IMR-90 (cell line): Measurements from ENCODE around the gene KRTAP12-2. TPM values are rescaled to one million over a fixed set of nuclear protein-coding genes. Genes with fewer than 3 reads are reported as not detected.
A peak's percentile ranks its signal among the peaks of the same experiment; 100 is the strongest.

Experiments
- ATAC-seq: fragments of 200-7000 bp; cut with Tn5 transposase; 2 replicates; pipeline ENCODE4 v1.9.1; 2020; ENCODE audit warnings: low read depth, mild to moderate bottlenecking, moderate library complexity
- BruUV-seq: library from RNA; stranded (reverse); fragments of 400-500 nt; replicated peaks from 2 replicates; lab custom pipeline; 2021; lab: Mats Ljungman, UMichigan
- CTCF ChIA-PET: fragments of 300-600 bp; formaldehyde crosslinking; extraction: SDS; loops from one replicate; lab custom pipeline; 2021; ENCODE audit warnings: antibody characterized with exemption; lab: Yijun Ruan, JAX
- POLR2A ChIA-PET: fragments of 300-600 bp; sonication (Branson Sonifier 250); formaldehyde crosslinking; loops from one replicate; lab custom pipeline; 2022; ENCODE audit warnings: antibody characterized with exemption; ENCODE audit not compliant: unreplicated experiment; lab: Charles Lee
- DNase-seq: peaks from one replicate; pipeline ENCODE4 v3.0.0; 2013
- H2AFZ ChIP-seq: replicated peaks from 2 replicates; pipeline ENCODE3; 2013; ENCODE audit warnings: low read length, mild to moderate bottlenecking; ENCODE audit not compliant: poor library complexity
- H2AK5ac ChIP-seq: 2 replicates; pipeline ENCODE4 v1.6.1; 2013; ENCODE audit warnings: low read depth, low read length, inconsistent platforms
- H2AK9ac ChIP-seq: replicated peaks from 2 replicates; pipeline ENCODE3; 2013; ENCODE audit warnings: mild to moderate bottlenecking, low read depth, low read length, moderate library complexity; ENCODE audit not compliant: poor library complexity
- H2BK120ac ChIP-seq: 2 replicates; pipeline ENCODE4 v1.6.1; 2013; ENCODE audit warnings: low read depth, low read length, inconsistent platforms
- H2BK15ac ChIP-seq: 3 replicates; pipeline ENCODE4 v1.6.1; 2013; ENCODE audit warnings: low read depth, low read length, inconsistent platforms
- H2BK20ac ChIP-seq: 2 replicates; pipeline ENCODE4 v1.6.1; 2013; ENCODE audit warnings: low read depth, mild to moderate bottlenecking, inconsistent platforms, low read length, moderate library complexity
- H2BK5ac ChIP-seq: 2 replicates; pipeline ENCODE4 v1.6.1; 2013; ENCODE audit warnings: mild to moderate bottlenecking, low read depth, low read length, inconsistent platforms; ENCODE audit not compliant: poor library complexity, severe bottlenecking
- H3K14ac ChIP-seq: replicated peaks from 2 replicates; pipeline ENCODE4 v1.6.1; 2013; ENCODE audit warnings: low read depth, low read length, inconsistent platforms
- H3K18ac ChIP-seq: 2 replicates; pipeline ENCODE4 v1.6.1; 2013; ENCODE audit warnings: low read depth, low read length, control low read depth
- H3K23ac ChIP-seq: 2 replicates; pipeline ENCODE4 v1.6.1; 2013; ENCODE audit warnings: low read depth, low read length, inconsistent platforms
- H3K27ac ChIP-seq: 2 replicates; pipeline ENCODE4 v1.5.1; 2013; ENCODE audit warnings: mild to moderate bottlenecking, control low read depth, low read length; ENCODE audit not compliant: insufficient read depth
- H3K27me3 ChIP-seq: 2 replicates; pipeline ENCODE4 v1.6.1; 2013; ENCODE audit warnings: low read length; ENCODE audit not compliant: control insufficient read depth, insufficient read depth
- H3K36me3 ChIP-seq: 2 replicates; pipeline ENCODE4 v1.6.1; 2013; ENCODE audit warnings: low read length, mixed read lengths; ENCODE audit not compliant: control insufficient read depth, insufficient read depth
- H3K4ac ChIP-seq: 2 replicates; pipeline ENCODE4 v1.6.1; 2013; ENCODE audit warnings: low read depth, low read length, inconsistent platforms
- H3K4me1 ChIP-seq: 2 replicates; pipeline ENCODE4 v1.6.1; 2013; ENCODE audit warnings: low read length, mixed read lengths; ENCODE audit not compliant: control insufficient read depth, insufficient read depth
- H3K4me2 ChIP-seq: 2 replicates; pipeline ENCODE4 v1.6.1; 2013; ENCODE audit warnings: low read depth, mild to moderate bottlenecking, control low read depth, low read length, moderate library complexity
- H3K4me3 ChIP-seq: 2 replicates; pipeline ENCODE4 v1.5.1; 2013; ENCODE audit warnings: low read depth, mild to moderate bottlenecking, control low read depth, low read length, moderate library complexity; ENCODE audit not compliant: insufficient read depth
- H3K56ac ChIP-seq: 2 replicates; pipeline ENCODE4 v1.6.1; 2013; ENCODE audit warnings: low read length, inconsistent platforms; ENCODE audit not compliant: insufficient read depth; ENCODE audit errors: extremely low read depth
- H3K79me1 ChIP-seq, 2 experiments: 2 replicates each; pipeline ENCODE4 v1.6.1; 2013; ENCODE audit warnings: low read length in 2 of 2, inconsistent platforms in 1 of 2, low read depth in 1 of 2
- H3K9ac ChIP-seq: 2 replicates; pipeline ENCODE4 v1.6.1; 2013; ENCODE audit warnings: low read depth, low read length, control low read depth
- H3K9me1 ChIP-seq: 2 replicates; pipeline ENCODE4 v1.6.1; 2013; ENCODE audit warnings: low read length, inconsistent platforms; ENCODE audit not compliant: insufficient read depth
- H3K9me3 ChIP-seq: 2 replicates; pipeline ENCODE4 v1.6.1; 2013; ENCODE audit warnings: low read length; ENCODE audit not compliant: control insufficient read depth, insufficient read depth
- H4K20me1 ChIP-seq: 2 replicates; pipeline ENCODE4 v1.6.1; 2013; ENCODE audit warnings: low read length, inconsistent platforms; ENCODE audit not compliant: insufficient read depth
- H4K5ac ChIP-seq: 2 replicates; pipeline ENCODE4 v1.6.1; 2013; ENCODE audit warnings: mild to moderate bottlenecking, low read depth, low read length, control low read depth
- H4K8ac ChIP-seq, 2 experiments: 2 replicates each; pipeline ENCODE4 v1.6.1; 2013; ENCODE audit warnings: low read depth in 2 of 2, low read length in 2 of 2, control low read depth in 1 of 2, inconsistent platforms in 1 of 2
- H4K91ac ChIP-seq: 2 replicates; pipeline ENCODE4 v1.6.1; 2013; ENCODE audit warnings: low read depth, low read length, inconsistent platforms; ENCODE audit not compliant: insufficient read depth
- BHLHE40 ChIP-seq: fragments of 150-350 bp; IDR thresholded peaks from 2 replicates; pipeline ENCODE4 v1.6.1; 2016; ENCODE audit warnings: mild to moderate bottlenecking, low read depth, low read length
- CHD1 ChIP-seq: IDR thresholded peaks from 2 replicates; pipeline ENCODE4 v1.6.1; 2012; ENCODE audit warnings: low read depth, low read length, improper control_type of control experiment
- FOS ChIP-seq: fragments of 150-350 bp; IDR thresholded peaks from 2 replicates; pipeline ENCODE4 v1.6.1; 2016; ENCODE audit warnings: low read depth, low read length
- MAFK ChIP-seq: IDR thresholded peaks from 2 replicates; pipeline ENCODE4 v1.6.1; 2012; ENCODE audit warnings: low read depth, low read length, improper control_type of control experiment
- MAZ ChIP-seq: IDR thresholded peaks from 2 replicates; pipeline ENCODE4 v1.6.1; 2012; ENCODE audit warnings: low read depth, mild to moderate bottlenecking, low read length, improper control_type of control experiment, moderate library complexity, borderline replicate concordance
- MXI1 ChIP-seq: IDR thresholded peaks from 2 replicates; pipeline ENCODE4 v1.6.1; 2012; ENCODE audit warnings: low read depth, mild to moderate bottlenecking, low read length, moderate library complexity, borderline replicate concordance
- NFE2L2 ChIP-seq: fragments of 150-350 bp; IDR thresholded peaks from 2 replicates; pipeline ENCODE4 v1.6.1; 2016; ENCODE audit warnings: low read depth, mild to moderate bottlenecking, low read length
- RAD21 ChIP-seq: IDR thresholded peaks from 2 replicates; pipeline ENCODE4 v1.6.1; 2012; ENCODE audit warnings: low read length, improper control_type of control experiment
- RCOR1 ChIP-seq: IDR thresholded peaks from 2 replicates; pipeline ENCODE4 v1.6.1; 2012; ENCODE audit warnings: mild to moderate bottlenecking, low read length, improper control_type of control experiment; ENCODE audit not compliant: insufficient replicate concordance
- RFX5 ChIP-seq: IDR thresholded peaks from 2 replicates; pipeline ENCODE4 v1.8.0; 2012; ENCODE audit warnings: low read depth, mild to moderate bottlenecking, low read length, moderate library complexity
- SMC3 ChIP-seq: fragments of 150-350 bp; IDR thresholded peaks from 2 replicates; pipeline ENCODE4 v1.6.1; 2016; ENCODE audit warnings: low read depth, mild to moderate bottlenecking, antibody characterized with exemption, low read length, moderate library complexity
- WGBS, 2 experiments: methylation state at CpG; one replicate each; pipeline versions ENCODE4 v1.1.5 to v1.1.7; 2013; ENCODE audit warnings: missing lambda C conversion rate in 2 of 2; ENCODE audit not compliant: insufficient read length in 1 of 2; ENCODE audit errors: extremely low coverage in 2 of 2; 5-methylcytosine and 5-hydroxymethylcytosine counted together
- dilution Hi-C: fragments of 300-500 bp; cut with HindIII; formaldehyde crosslinking; loops from one replicate; pipeline ENCODE4 v1.14.3; 2018; ENCODE audit warnings: low sequenced_read_pairs; ENCODE audit not compliant: unreplicated experiment
- in situ Hi-C: fragments of 300-500 bp; cut with MboI; formaldehyde crosslinking; loops from 3 replicates; pipeline ENCODE4 v1.14.3; 2019; ENCODE audit warnings: low sequenced_read_pairs, inconsistent platforms, mixed read lengths
- intact Hi-C: fragments of 100-400 bp; cut with micrococcal nuclease; formaldehyde crosslinking; loops from 2 replicates; pipeline ENCODE4 v1.10.0; 2022
- polyA plus RNA-seq, 3 experiments: library from polyadenylated mRNA; depleted of rRNA; stranded (reverse); fragments of >200 nt; gene quantifications; 2 replicates each; pipeline ENCODE4 v1.2.3, GENCODE V29; 2012; ENCODE audit warnings: low replicate concordance in 1 of 3
- total RNA-seq: library from RNA; depleted of rRNA; stranded (reverse); fragments of >200 nt; gene quantifications from 2 replicates; pipeline ENCODE4 v1.2.3, GENCODE V29; 2012
- TF ChIP-seq, protein P1 (sequence below): conservative IDR thresholded peaks from 2 replicates; pipeline ENCODE4 v1.5.1; 2012; ENCODE audit warnings: mild to moderate bottlenecking, low read depth, low read length, improper control_type of control experiment
- TF ChIP-seq, protein P2 (sequence below): fragments of 150-350 bp; IDR thresholded peaks from 2 replicates; pipeline ENCODE4 v1.6.1; 2016; ENCODE audit warnings: low read depth, mild to moderate bottlenecking, low read length, moderate library complexity, borderline replicate concordance
- TF ChIP-seq, protein P3 (sequence below): fragments of 150-350 bp; IDR thresholded peaks from 2 replicates; pipeline ENCODE4 v1.6.1; 2017; ENCODE audit warnings: mild to moderate bottlenecking, antibody characterized with exemption, low read length, low read depth

Gene KRTAP12-2
- total and polyA plus RNA-seq, 2 of the 4 experiments (the other 2 are of a cell fraction), result not detected

DNA sequence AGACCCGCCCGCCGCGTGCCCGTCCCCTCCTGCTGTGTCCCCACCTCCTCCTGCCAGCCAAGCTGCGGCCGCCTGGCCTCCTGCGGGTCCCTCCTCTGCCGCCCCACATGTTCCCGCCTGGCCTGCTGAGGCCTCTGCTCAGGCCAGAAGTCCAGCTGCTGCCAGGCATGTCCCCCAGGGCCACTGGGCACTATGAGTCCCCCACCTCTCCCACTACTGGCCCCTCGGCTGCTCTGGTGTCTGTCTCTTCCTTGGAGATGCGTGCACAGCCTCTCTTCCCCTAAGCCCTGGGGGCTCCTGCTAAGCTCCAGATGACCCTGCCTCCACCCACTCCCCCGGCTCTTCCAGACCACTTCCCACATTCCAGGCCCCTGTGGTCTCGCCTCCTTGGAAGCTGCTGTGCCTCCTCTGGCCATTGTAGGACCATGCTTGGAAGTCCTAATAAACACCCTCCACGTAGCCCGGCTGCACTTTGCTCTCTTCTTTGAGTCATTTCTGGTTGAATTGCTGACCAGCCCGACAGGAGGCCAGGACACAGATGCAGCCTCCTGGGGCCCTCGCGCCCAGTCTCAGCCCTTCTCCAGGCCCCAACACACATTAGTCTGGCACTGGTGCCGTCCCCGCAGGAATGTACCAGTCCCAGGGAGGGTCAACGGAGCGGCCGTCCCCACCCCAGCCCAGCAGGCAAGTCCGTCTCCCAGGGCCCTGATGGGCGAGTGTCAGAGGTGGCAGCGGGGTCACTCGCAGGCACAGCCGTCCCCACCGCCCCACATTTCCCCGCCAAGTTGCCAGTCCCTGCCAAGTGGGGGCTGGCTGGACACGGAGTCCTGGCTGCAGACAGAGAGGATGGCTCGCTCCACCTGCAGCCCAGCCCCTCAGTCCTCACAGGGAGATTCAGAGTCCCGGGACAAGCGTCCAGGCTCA, 31.3 kb upstream of the KRTAP12-2 start:
- H3K23ac ChIP-seq, result no peak overlapping the region
- H4K5ac ChIP-seq, result no peak overlapping the region
- no peak overlapping the region for H3K4me2 ChIP-seq
- H2BK20ac ChIP-seq, result no peak overlapping the region
- H3K9me3 ChIP-seq, result no peaks in the 10 kb centered on the region; the same call in 1 of the 2 replicates
- intact Hi-C loops, result no loop called here
- no peak for DNase-seq
- no peaks in the 10 kb centered on the region for H3K79me1 ChIP-seq
- H2BK120ac ChIP-seq, result no peak overlapping the region
- H3K18ac ChIP-seq, result no peak overlapping the region
- no peak overlapping the region for H2BK15ac ChIP-seq
- peaks cover 56% of the 10 kb centered on the region for H3K27me3 ChIP-seq
- no peaks in the 10 kb centered on the region for H3K9me1 ChIP-seq
- no peak overlapping the region for H2AK5ac ChIP-seq
- WGBS, 2 experiments, result 24% methylated on average over 22 of the region's 35 CpGs; no CpG with 5 or more reads in 1 of the 2 experiments
- no peak overlapping the region for H3K4ac ChIP-seq
- no peak overlapping the region for H4K91ac ChIP-seq
- dilution Hi-C loops, result no loop called here
- BruUV-seq, result no TSS peak
- CTCF ChIA-PET, result no interaction called here
- in situ Hi-C loops, result no loop called here
- POLR2A ChIA-PET, result no interaction called here
- H2AK9ac ChIP-seq, result no peak overlapping the region
- H3K56ac ChIP-seq, result no peak overlapping the region
- H2BK5ac ChIP-seq, result no peak overlapping the region
- no peaks in the 10 kb centered on the region for H4K20me1 ChIP-seq
- no peak overlapping the region for H3K27ac ChIP-seq
- ATAC-seq, result 0 out of 2 replicates have a peak, but pooled peaks have one; percentile 24
- no peak overlapping the region for H3K14ac ChIP-seq
- no peak overlapping the region for H3K9ac ChIP-seq
- no peaks in the 10 kb centered on the region for H3K36me3 ChIP-seq
- no peak overlapping the region for H3K4me3 ChIP-seq
- no peaks in the 10 kb centered on the region for H3K4me1 ChIP-seq
- H4K8ac ChIP-seq, result no peak overlapping the region
- no peak overlapping the region for H2AFZ ChIP-seq
- no peak for TF ChIP-seq SMC3
- no peak for TF ChIP-seq MAZ
- TF ChIP-seq RFX5, result no peak
- TF ChIP-seq NFE2L2, result no peak
- TF ChIP-seq, protein P1, sequence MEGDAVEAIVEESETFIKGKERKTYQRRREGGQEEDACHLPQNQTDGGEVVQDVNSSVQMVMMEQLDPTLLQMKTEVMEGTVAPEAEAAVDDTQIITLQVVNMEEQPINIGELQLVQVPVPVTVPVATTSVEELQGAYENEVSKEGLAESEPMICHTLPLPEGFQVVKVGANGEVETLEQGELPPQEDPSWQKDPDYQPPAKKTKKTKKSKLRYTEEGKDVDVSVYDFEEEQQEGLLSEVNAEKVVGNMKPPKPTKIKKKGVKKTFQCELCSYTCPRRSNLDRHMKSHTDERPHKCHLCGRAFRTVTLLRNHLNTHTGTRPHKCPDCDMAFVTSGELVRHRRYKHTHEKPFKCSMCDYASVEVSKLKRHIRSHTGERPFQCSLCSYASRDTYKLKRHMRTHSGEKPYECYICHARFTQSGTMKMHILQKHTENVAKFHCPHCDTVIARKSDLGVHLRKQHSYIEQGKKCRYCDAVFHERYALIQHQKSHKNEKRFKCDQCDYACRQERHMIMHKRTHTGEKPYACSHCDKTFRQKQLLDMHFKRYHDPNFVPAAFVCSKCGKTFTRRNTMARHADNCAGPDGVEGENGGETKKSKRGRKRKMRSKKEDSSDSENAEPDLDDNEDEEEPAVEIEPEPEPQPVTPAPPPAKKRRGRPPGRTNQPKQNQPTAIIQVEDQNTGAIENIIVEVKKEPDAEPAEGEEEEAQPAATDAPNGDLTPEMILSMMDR, result no peak
- TF ChIP-seq RAD21, result no peak
- TF ChIP-seq, protein P2, sequence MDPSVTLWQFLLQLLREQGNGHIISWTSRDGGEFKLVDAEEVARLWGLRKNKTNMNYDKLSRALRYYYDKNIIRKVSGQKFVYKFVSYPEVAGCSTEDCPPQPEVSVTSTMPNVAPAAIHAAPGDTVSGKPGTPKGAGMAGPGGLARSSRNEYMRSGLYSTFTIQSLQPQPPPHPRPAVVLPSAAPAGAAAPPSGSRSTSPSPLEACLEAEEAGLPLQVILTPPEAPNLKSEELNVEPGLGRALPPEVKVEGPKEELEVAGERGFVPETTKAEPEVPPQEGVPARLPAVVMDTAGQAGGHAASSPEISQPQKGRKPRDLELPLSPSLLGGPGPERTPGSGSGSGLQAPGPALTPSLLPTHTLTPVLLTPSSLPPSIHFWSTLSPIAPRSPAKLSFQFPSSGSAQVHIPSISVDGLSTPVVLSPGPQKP, result no peak
- no peak for TF ChIP-seq CHD1
- TF ChIP-seq MAFK, result no peak
- no peak for TF ChIP-seq MXI1
- TF ChIP-seq FOS, result no peak
- no peak for TF ChIP-seq BHLHE40
- TF ChIP-seq, protein P3, sequence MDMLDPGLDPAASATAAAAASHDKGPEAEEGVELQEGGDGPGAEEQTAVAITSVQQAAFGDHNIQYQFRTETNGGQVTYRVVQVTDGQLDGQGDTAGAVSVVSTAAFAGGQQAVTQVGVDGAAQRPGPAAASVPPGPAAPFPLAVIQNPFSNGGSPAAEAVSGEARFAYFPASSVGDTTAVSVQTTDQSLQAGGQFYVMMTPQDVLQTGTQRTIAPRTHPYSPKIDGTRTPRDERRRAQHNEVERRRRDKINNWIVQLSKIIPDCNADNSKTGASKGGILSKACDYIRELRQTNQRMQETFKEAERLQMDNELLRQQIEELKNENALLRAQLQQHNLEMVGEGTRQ, result no peak
- TF ChIP-seq RCOR1, result no peak
